OCI-LY3 (cell line): ENCODE data around the gene PRB4.

Source experiments
- EZH2phosphoT487 ChIP-seq: fragments of 200-600 bp; shearing (Covaris generic); IDR thresholded peaks from 2 replicates; pipeline ENCODE4 v1.6.1; 2018; ENCODE audit warnings: antibody characterized with exemption, mixed run types, low read depth
- TF ChIP-seq, protein P1 (sequence below): fragments of 200-600, 300-600 bp; sonication (generic); IDR thresholded peaks from 2 replicates; pipeline ENCODE4 v1.5.1; 2014; ENCODE audit warnings: antibody characterized with exemption, low read length, low read depth

DNA sequence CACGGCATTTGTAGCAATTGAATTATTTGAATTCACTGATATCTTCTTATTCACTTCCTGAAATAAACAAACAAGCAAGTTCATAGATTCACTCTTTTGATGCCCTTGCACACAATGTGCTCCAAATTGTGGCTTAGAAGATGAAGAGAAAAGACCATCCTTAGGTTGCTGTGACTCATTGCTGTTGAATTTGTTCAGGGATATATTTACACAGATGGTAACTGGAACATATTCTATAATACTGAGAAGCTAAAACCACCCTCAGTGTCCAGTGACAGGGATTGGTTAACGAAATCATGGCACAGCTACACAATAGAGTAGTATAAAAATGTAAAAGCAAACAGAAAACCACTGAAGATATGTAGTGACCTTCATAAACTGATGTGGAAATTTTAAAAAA lies 3.1 kb downstream of the PRB4 start:
- TF ChIP-seq, protein P1, sequence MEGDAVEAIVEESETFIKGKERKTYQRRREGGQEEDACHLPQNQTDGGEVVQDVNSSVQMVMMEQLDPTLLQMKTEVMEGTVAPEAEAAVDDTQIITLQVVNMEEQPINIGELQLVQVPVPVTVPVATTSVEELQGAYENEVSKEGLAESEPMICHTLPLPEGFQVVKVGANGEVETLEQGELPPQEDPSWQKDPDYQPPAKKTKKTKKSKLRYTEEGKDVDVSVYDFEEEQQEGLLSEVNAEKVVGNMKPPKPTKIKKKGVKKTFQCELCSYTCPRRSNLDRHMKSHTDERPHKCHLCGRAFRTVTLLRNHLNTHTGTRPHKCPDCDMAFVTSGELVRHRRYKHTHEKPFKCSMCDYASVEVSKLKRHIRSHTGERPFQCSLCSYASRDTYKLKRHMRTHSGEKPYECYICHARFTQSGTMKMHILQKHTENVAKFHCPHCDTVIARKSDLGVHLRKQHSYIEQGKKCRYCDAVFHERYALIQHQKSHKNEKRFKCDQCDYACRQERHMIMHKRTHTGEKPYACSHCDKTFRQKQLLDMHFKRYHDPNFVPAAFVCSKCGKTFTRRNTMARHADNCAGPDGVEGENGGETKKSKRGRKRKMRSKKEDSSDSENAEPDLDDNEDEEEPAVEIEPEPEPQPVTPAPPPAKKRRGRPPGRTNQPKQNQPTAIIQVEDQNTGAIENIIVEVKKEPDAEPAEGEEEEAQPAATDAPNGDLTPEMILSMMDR = no peak
- TF ChIP-seq EZH2phosphoT487 = no peak
